Naive B cell (primary cell): ENCODE results near the gene KLHL35. TPM values are rescaled to one million over a fixed set of nuclear protein-coding genes. Genes with fewer than 3 reads are reported as not detected.

Experiments used
- ATAC-seq, 2 donors: fragments of 150-1000 bp; cut with Tn5 transposase; 2 replicates each; pipeline ENCODE4 v1.10.0; 2021; ENCODE audit warnings: low read depth in 2 of 2, mild to moderate bottlenecking in 2 of 2, moderate library complexity in 2 of 2
- DNase-seq: peaks from one replicate; pipeline ENCODE4 v3.0.0; 2022
- H3K27ac Mint-ChIP-seq, 6 donors: one replicate each; pipeline ENCODE4 v1.8.0; 2020 to 2022; ENCODE audit warnings: mild to moderate bottlenecking in 6 of 6, mixed read lengths in 6 of 6, moderate library complexity in 5 of 6, inconsistent platforms in 2 of 6
- H3K27me3 Mint-ChIP-seq, 3 donors: one replicate each; pipeline ENCODE4 v1.8.0; 2021 to 2022; ENCODE audit warnings: mixed read lengths in 3 of 3, mild to moderate bottlenecking in 1 of 3
- H3K36me3 Mint-ChIP-seq, 2 donors: one replicate each; pipeline ENCODE4 v1.8.0; 2020 to 2022; ENCODE audit warnings: mixed read lengths in 2 of 2, inconsistent platforms in 1 of 2, mild to moderate bottlenecking in 1 of 2
- H3K4me1 Mint-ChIP-seq, 3 donors: one replicate each; pipeline ENCODE4 v1.8.0; 2020 to 2022; ENCODE audit warnings: mixed read lengths in 3 of 3, inconsistent platforms in 1 of 3, mild to moderate bottlenecking in 1 of 3, moderate library complexity in 1 of 3
- H3K4me3 Mint-ChIP-seq, 8 donors: one replicate each; pipeline ENCODE4 v1.8.0; 2020 to 2022; ENCODE audit warnings: mild to moderate bottlenecking in 8 of 8, mixed read lengths in 8 of 8, moderate library complexity in 8 of 8, inconsistent platforms in 2 of 8
- H3K9me3 Mint-ChIP-seq, 7 donors: one replicate each; pipeline ENCODE4 v1.8.0; 2020 to 2022; ENCODE audit warnings: mixed read lengths in 7 of 7, mild to moderate bottlenecking in 5 of 7, inconsistent platforms in 2 of 7, moderate library complexity in 1 of 7
- polyA plus RNA-seq, 6 donors: library from polyadenylated mRNA; unstranded; fragments of 300-500 nt; fragmentation: Illumina TruSeq; gene quantifications; one replicate each; pipeline ENCODE4 v1.2.3, GENCODE V29; 2021; ENCODE audit warnings: low read depth in 6 of 6

Gene KLHL35
- polyA plus RNA-seq, 6 donors from 2014 or later: 0.48 to 0.74 TPM; not detected in 4

GRCh38 chr11:75400146-75400865 is 32.7 kb downstream of the KLHL35 start:
- Mint-ChIP-seq H3K4me3 (peak overlapping the region; percentile 91 to 99 (median 96)), H3K27me3 (peaks cover 0 to 11% (median 0%) of the 10 kb centered on the region in 3 donors), H3K27ac (peak overlapping the region; percentile 26 to 99 (median 96)), H3K36me3 (peaks cover 31 to 32% of the 10 kb centered on the region in 2 donors), H3K9me3 (no peaks in the 10 kb centered on the region), H3K4me1 (peaks cover 34 to 57% (median 48%) of the 10 kb centered on the region in 3 donors)
- peak; percentile 31 to 51 for ATAC-seq
- DNase-seq: peak; percentile 20

- Mint-ChIP-seq H3K27ac (peak within 1 kb of the TSS; percentile 90 to 99 (median 96)), H3K4me3 (peak within 1 kb of the TSS; percentile 91 to 99 (median 96)), H3K36me3 (peaks cover 30 to 31% of the 10 kb centered on the region in 2 donors), H3K4me1 (peaks cover 34 to 56% (median 47%) of the 10 kb centered on the region in 3 donors), H3K27me3 (peaks cover 0 to 13% (median 0%) of the 10 kb centered on the region in 3 donors), H3K9me3 (no peaks in the 10 kb centered on the region)
- DNase-seq: peak; percentile 87
- peak; percentile 92 to 95 for ATAC-seq
Observed at GRCh38 chr11:75399344-75400145, 33.5 kb downstream of the KLHL35 start, which contains the start of gene RPS3. Gene RPS3, plus strand, starts transcription at chr11:75399518. Its CDS starts 30 bp downstream, at chr11:75399548.

GRCh38 chr11:75398906-75399305 is 34.1 kb downstream of the KLHL35 start:
- DNase-seq (no peak), ATAC-seq (no peak)
- Mint-ChIP-seq H3K36me3 (peaks cover 24 to 25% of the 10 kb centered on the region in 2 donors), H3K9me3 (no peaks in the 10 kb centered on the region), H3K4me1 (peaks cover 34 to 51% (median 41%) of the 10 kb centered on the region in 3 donors), H3K27me3 (peaks cover 0 to 13% (median 0%) of the 10 kb centered on the region in 3 donors), H3K27ac (peak overlapping the region in 4 of 6 donors; percentile 90 to 99 (median 96)), H3K4me3 (peak overlapping the region in 7 of 8 donors; percentile 91 to 99 (median 97))

- Mint-ChIP-seq H3K4me3 (no peak overlapping the region), H3K4me1 (peaks cover 4 to 9% (median 6%) of the 10 kb centered on the region in 3 donors), H3K27me3 (peaks cover 4 to 21% (median 11%) of the 10 kb centered on the region in 3 donors), H3K36me3 (no peaks in the 10 kb centered on the region), H3K9me3 (no peaks in the 10 kb centered on the region), H3K27ac (no peak overlapping the region)
- ATAC-seq: no peak
- no peak for DNase-seq
Observed at GRCh38 chr11:75394085-75394840, 38.7 kb downstream of the KLHL35 start.

DNA sequence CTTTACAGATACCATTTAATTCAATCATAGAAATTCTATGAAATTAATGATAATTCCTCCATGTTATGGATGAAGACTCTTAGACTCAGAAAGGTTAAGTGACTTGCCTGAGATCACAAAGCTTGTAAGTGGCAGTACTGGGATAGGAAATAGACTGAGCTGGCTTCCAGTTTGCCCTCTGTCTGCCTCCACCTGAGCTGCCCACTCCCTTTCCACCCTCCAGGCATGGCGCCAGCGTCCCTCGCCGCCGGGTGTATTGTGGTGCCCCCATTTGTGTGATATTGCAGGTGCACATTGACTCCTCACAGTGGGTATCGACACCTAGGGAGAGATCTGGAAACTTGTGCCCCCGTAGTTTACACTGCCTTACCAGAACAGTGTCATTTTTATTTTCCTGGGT is 43.1 kb downstream of the KLHL35 start:
- no peak overlapping the region for H3K4me3 Mint-ChIP-seq
- ATAC-seq: no peak
- H3K27ac Mint-ChIP-seq: no peak overlapping the region
- H3K9me3 Mint-ChIP-seq: no peaks in the 10 kb centered on the region
- no peaks in the 10 kb centered on the region for H3K4me1 Mint-ChIP-seq
- H3K27me3 Mint-ChIP-seq: peaks cover 8 to 23% (median 11%) of the 10 kb centered on the region in 3 donors
- no peaks in the 10 kb centered on the region for H3K36me3 Mint-ChIP-seq
- no peak for DNase-seq

DNA sequence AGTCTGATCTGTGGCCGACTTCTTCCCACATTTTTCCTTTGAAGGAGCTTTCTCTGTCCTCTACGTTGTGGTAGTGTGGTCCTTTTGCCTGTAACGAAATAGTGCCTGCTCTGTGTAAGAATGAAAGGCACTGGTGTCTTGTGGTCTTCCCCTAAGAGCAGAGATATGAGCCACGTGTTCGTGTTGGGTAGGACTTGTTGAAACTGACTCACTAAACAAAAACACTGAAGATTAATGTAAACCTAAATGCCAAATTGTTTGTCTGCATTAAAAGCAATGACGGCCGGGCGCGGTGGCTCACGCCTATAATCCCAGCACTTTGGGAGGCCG is 43.8 kb downstream of the KLHL35 start:
- Mint-ChIP-seq H3K4me1 (peaks cover 3 to 6% (median 4%) of the 10 kb centered on the region in 3 donors), H3K9me3 (no peaks in the 10 kb centered on the region), H3K27ac (no peak overlapping the region), H3K27me3 (peaks cover 8 to 27% (median 18%) of the 10 kb centered on the region in 3 donors), H3K4me3 (no peak overlapping the region), H3K36me3 (no peaks in the 10 kb centered on the region)
- no peak for ATAC-seq
- DNase-seq: no peak

DNA sequence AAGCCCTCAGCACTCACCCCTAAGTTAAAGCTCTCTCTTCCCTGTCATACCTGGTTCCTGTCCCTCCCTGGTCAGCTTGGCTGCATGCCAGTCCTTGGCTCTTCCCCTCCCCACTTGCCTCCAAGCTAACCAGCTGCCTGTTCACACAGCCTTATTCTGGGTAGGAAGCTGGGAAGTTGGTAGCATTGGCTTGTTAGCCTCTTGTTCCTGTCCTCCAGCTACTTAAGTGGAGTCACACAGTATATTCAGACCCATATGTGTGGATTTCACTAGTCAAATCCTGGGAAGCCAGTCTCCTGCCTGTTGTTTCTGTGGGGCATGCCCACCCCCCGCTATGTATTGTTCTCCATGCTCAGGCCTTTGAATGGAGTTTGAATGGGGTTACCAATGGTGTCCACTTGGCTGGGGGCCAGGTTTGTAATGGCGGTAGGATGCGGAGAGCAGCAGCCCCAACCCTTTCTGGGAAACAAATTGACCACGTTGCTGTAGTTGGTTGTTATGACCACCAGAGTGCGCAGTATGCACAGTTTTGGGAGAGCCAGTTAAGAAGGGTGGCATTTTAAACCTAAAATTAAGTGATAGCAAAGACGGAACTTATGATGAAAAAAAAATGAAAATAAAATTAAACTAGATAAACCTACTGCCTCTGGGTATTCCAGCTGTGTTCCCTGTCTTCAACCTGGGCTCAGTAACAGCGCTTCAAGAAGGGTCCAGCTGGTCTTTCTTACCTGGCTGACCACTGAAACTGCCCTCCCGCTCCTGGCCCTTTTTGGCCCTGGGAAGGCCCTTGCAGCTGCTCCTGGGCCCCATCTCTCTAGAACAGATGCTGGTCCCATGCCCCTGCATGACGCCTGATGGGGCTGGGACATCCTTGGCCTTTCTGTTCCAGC is 44.4 kb downstream of the KLHL35 start:
- no peaks in the 10 kb centered on the region for H3K36me3 Mint-ChIP-seq
- no peak overlapping the region for H3K27ac Mint-ChIP-seq
- H3K27me3 Mint-ChIP-seq: peaks cover 8 to 33% (median 18%) of the 10 kb centered on the region in 3 donors
- ATAC-seq: peak; percentile 83 to 86
- H3K4me1 Mint-ChIP-seq: peaks cover 3 to 6% (median 5%) of the 10 kb centered on the region in 3 donors
- H3K4me3 Mint-ChIP-seq: no peak overlapping the region
- peak; percentile 57 for DNase-seq
- H3K9me3 Mint-ChIP-seq: no peaks in the 10 kb centered on the region

DNA sequence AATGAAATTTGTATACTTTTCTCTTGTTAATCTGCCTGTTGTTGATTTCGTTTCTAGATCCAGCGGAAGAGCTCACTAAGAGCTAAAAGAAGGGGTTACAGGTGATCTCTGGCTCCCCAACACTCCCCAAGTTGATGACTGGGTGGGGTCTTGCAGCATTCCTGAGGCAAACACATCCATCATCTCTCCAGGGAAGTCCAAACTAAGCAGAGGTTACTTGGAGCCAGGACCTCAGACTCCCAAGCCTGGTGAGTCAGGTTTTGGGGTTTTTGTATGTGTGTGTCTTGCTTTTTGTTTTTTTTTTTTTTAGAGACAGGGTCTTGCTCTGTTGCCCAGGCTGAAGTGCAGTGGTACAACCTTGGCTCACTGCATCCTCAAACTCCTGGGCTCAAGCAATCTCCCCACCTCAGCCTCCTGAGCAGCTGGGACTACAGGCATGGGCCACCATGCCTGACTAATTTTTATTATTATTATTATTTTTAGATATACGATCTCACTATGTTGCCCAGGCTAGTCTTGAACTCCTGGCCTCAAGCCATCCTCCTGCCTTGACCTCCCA is 45.2 kb downstream of the KLHL35 start:
- no peaks in the 10 kb centered on the region for H3K36me3 Mint-ChIP-seq
- H3K27me3 Mint-ChIP-seq: peaks cover 8 to 33% (median 18%) of the 10 kb centered on the region in 3 donors
- no peak for DNase-seq

DNA sequence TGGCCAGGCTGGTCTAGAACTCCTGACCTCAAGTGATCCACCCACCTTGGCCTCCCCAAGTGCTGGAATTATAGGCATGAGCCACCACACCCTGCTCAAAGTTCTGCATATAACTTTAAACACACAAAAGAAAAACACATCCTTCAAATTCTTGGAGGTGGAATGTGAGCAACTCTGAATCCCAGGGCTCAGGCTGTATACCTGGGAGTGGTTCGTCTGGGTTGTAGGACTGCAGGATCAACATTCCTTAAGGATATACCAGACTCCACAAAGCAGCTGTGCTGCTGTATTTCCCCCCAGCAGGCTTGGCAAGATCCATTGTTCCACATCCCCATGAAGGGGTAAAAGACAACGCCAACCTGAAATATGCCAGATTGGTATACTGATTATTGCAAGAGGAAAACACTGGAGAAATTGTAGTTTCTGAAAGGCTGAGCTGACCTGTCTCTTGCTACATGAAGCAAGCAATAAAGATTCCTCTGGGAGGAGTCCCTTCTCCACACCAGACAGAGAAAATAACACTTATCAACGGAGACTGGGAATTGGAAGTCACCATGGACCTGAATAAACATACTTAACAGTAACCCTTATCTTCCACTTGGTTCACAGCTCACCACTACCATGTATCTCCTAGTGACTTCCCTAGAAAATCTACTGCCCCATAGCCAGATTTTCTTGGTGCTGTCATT is 45.9 kb downstream of the KLHL35 start:
- no peak for ATAC-seq
- no peak overlapping the region for H3K27ac Mint-ChIP-seq
- peaks cover 8 to 33% (median 18%) of the 10 kb centered on the region in 3 donors for H3K27me3 Mint-ChIP-seq
- no peak for DNase-seq
- H3K36me3 Mint-ChIP-seq: no peaks in the 10 kb centered on the region
- H3K9me3 Mint-ChIP-seq: no peaks in the 10 kb centered on the region
- no peak overlapping the region for H3K4me3 Mint-ChIP-seq
- peaks cover 3 to 6% (median 5%) of the 10 kb centered on the region in 3 donors for H3K4me1 Mint-ChIP-seq

More for the DNA sequence above, 45.2 kb downstream of the KLHL35 start:
- Mint-ChIP-seq H3K4me3 (no peak overlapping the region), H3K27ac (no peak overlapping the region), H3K4me1 (peaks cover 3 to 6% (median 5%) of the 10 kb centered on the region in 3 donors), H3K9me3 (no peaks in the 10 kb centered on the region)
- no peak for ATAC-seq

DNA sequence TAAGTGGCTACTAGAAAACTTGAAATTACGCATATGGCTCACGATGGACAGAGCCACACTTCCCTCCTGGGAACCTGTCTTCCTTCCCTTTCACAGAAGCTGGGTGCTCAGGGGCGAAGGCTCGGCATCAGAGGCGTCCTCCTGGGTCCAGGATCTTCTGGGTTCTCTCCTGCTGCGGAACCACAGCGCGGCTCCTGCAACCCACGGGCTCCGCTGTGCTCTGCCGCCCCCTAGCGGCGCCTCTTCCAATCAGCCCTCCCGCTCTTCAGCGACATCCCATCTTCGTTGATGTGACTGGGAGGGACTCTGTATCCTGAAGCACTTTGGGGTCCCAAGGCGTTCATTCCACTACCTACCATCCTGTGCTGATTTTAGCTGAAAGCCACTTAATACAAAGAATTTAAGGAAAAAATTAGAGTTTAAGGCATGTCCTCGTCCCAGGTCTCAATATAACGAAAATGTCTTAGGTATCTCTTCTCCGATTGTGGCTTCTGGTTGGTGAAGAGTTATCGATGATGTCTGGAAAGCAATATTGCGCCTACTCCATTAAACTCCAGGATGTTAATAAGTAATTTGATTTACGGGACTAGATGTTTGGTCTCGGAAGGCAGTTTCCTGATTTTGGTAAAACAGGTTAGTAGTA is 48.4 kb downstream of the KLHL35 start:
- Mint-ChIP-seq H3K9me3 (no peaks in the 10 kb centered on the region), H3K27ac (peak overlapping the region in 2 of 6 donors; percentile 64 to 72), H3K27me3 (peaks cover 0 to 22% (median 14%) of the 10 kb centered on the region in 3 donors), H3K36me3 (no peaks in the 10 kb centered on the region), H3K4me1 (peaks cover 3 to 6% (median 5%) of the 10 kb centered on the region in 3 donors), H3K4me3 (peak overlapping the region in 2 of 8 donors; percentile 12 to 15)
- DNase-seq (peak; percentile 67), ATAC-seq (peak; percentile 67 to 79)

- Mint-ChIP-seq H3K4me1 (peaks cover 3 to 6% (median 5%) of the 10 kb centered on the region in 3 donors), H3K9me3 (no peaks in the 10 kb centered on the region), H3K27me3 (peaks cover 0 to 22% (median 14%) of the 10 kb centered on the region in 3 donors), H3K27ac (no peak overlapping the region), H3K36me3 (no peaks in the 10 kb centered on the region), H3K4me3 (no peak overlapping the region)
- DNase-seq: no peak
- no peak for ATAC-seq
Observed at GRCh38 chr11:75383246-75383645, 49.8 kb downstream of the KLHL35 start.
